Hepatocyte (in vitro differentiated cells): Measurements from ENCODE around the gene XPR1. TPM values are rescaled to one million over a fixed set of nuclear protein-coding genes. Genes with fewer than 3 reads are reported as not detected.

Source experiments
- DNase-seq: peaks from one replicate; pipeline ENCODE4 v3.0.0-alpha.2; 2016; ENCODE audit warnings: low spot score
- H2AFZ ChIP-seq: fragments of 200-600 bp; sonication (generic); 2 replicates; pipeline ENCODE4 v1.6.0; 2016; ENCODE audit warnings: antibody characterized with exemption, mild to moderate bottlenecking
- H3K27ac ChIP-seq: fragments of 200-600 bp; sonication (generic); 2 replicates; pipeline ENCODE4 v1.5.1; 2016; ENCODE audit warnings: mild to moderate bottlenecking
- H3K27me3 ChIP-seq: fragments of 200-600 bp; sonication (generic); 2 replicates; pipeline ENCODE4 v1.6.1; 2016
- H3K36me3 ChIP-seq: fragments of 200-600 bp; sonication (generic); replicated peaks from 2 replicates; pipeline ENCODE4 v1.5.1; 2016; ENCODE audit warnings: low read depth; ENCODE audit not compliant: insufficient read depth
- H3K4me1 ChIP-seq: fragments of 200-600 bp; sonication (generic); 2 replicates; pipeline ENCODE4 v1.5.1; 2016; ENCODE audit warnings: mild to moderate bottlenecking, moderate library complexity; ENCODE audit not compliant: insufficient read depth
- H3K4me2 ChIP-seq: fragments of 200-600 bp; sonication (generic); 2 replicates; pipeline ENCODE4 v1.6.0; 2016
- H3K4me3 ChIP-seq: fragments of 200-600 bp; sonication (generic); 2 replicates; pipeline ENCODE4 v1.5.1; 2016; ENCODE audit warnings: mild to moderate bottlenecking
- H3K79me2 ChIP-seq: fragments of 200-600 bp; sonication (generic); 2 replicates; pipeline ENCODE4 v1.6.0; 2017; ENCODE audit warnings: mild to moderate bottlenecking
- H3K9me2 ChIP-seq: fragments of 200-600 bp; sonication (generic); replicated peaks from 2 replicates; pipeline ENCODE4 v1.6.0; 2017; ENCODE audit warnings: mild to moderate bottlenecking; ENCODE audit not compliant: insufficient read depth
- H3K9me3 ChIP-seq: fragments of 200-600 bp; sonication (generic); 2 replicates; pipeline ENCODE4 v1.5.1; 2016; ENCODE audit warnings: low read depth, mild to moderate bottlenecking
- H4K20me1 ChIP-seq: fragments of 200-600 bp; sonication (generic); 2 replicates; pipeline ENCODE4 v1.6.0; 2016; ENCODE audit warnings: mild to moderate bottlenecking; ENCODE audit not compliant: insufficient read depth, poor library complexity, severe bottlenecking
- EZH2 ChIP-seq: fragments of 200-600 bp; sonication (generic); IDR thresholded peaks from 2 replicates; pipeline ENCODE4 v1.6.1; 2016; ENCODE audit warnings: antibody characterized with exemption, mild to moderate bottlenecking, borderline replicate concordance
- EZH2phosphoT487 ChIP-seq: fragments of 200-600 bp; sonication (generic); IDR thresholded peaks from one replicate; pipeline ENCODE4 v1.6.1; 2018; ENCODE audit warnings: antibody characterized with exemption, mild to moderate bottlenecking, low read depth, moderate library complexity; ENCODE audit not compliant: unreplicated experiment, severe bottlenecking
- WGBS: methylation state at CpG from one replicate; pipeline ENCODE4 v1.1.6; 2016; ENCODE audit warnings: low lambda C conversion rate; ENCODE audit errors: missing lambda C conversion rate; 5-methylcytosine and 5-hydroxymethylcytosine counted together
- polyA plus RNA-seq: library from polyadenylated mRNA; unstranded; fragments of >200 nt; fragmentation: Nextera tagmentation; extraction: Ambion mirVana; gene quantifications from 2 replicates; pipeline ENCODE4 v1.2.1, GENCODE V29; 2016
- total RNA-seq: library from RNA; depleted of rRNA; stranded (reverse); fragments of >200 nt; gene quantifications from 2 replicates; pipeline ENCODE4 v1.2.3, GENCODE V29; 2014
- TF ChIP-seq, protein P1 (sequence below): fragments of 200-600 bp; sonication (generic); IDR thresholded peaks from 2 replicates; pipeline ENCODE4 v1.5.1; 2016; ENCODE audit warnings: antibody characterized with exemption, mild to moderate bottlenecking; ENCODE audit not compliant: poor library complexity

The XPR1 gene
- total and polyA plus RNA-seq, 2 experiments from 2014 or later = 18.2 to 41.5 TPM

DNA sequence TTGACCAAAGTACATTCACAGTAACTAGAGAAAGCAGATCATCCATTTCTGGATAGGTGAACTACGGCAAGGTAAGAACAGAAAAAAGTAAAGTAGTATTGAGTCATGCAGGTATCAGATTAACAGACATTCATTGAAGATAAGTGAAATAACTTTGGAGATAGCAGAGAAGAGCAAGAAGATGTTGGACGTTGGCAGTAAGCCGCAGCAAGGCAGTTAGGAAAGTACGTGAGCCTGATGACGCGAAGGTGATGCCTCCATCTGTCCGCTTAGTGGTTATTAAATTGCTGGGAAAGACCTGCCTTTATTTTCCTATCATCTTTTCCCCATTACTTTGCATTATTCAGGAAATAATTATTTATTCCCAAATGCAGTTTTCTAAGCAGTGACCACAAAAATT, 256.0 kb downstream of the XPR1 start:
- H3K79me2 ChIP-seq = no peaks in the 10 kb centered on the region
- no peaks in the 10 kb centered on the region for H3K36me3 ChIP-seq
- WGBS = 90% methylated on average over 7 of the region's 7 CpGs
- H3K9me2 ChIP-seq = no peaks in the 10 kb centered on the region
- no peak for TF ChIP-seq EZH2
- no peak for TF ChIP-seq EZH2phosphoT487
- TF ChIP-seq, protein P1, sequence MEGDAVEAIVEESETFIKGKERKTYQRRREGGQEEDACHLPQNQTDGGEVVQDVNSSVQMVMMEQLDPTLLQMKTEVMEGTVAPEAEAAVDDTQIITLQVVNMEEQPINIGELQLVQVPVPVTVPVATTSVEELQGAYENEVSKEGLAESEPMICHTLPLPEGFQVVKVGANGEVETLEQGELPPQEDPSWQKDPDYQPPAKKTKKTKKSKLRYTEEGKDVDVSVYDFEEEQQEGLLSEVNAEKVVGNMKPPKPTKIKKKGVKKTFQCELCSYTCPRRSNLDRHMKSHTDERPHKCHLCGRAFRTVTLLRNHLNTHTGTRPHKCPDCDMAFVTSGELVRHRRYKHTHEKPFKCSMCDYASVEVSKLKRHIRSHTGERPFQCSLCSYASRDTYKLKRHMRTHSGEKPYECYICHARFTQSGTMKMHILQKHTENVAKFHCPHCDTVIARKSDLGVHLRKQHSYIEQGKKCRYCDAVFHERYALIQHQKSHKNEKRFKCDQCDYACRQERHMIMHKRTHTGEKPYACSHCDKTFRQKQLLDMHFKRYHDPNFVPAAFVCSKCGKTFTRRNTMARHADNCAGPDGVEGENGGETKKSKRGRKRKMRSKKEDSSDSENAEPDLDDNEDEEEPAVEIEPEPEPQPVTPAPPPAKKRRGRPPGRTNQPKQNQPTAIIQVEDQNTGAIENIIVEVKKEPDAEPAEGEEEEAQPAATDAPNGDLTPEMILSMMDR = no peak
- no peaks in the 10 kb centered on the region for H3K27me3 ChIP-seq
- H3K9me3 ChIP-seq = no peaks in the 10 kb centered on the region
- H3K27ac ChIP-seq = no peak overlapping the region
- no peak for DNase-seq
- no peak overlapping the region for H2AFZ ChIP-seq
- H4K20me1 ChIP-seq = no peaks in the 10 kb centered on the region
- H3K4me3 ChIP-seq = no peak overlapping the region
- no peaks in the 10 kb centered on the region for H3K4me1 ChIP-seq
- no peak overlapping the region for H3K4me2 ChIP-seq

DNA sequence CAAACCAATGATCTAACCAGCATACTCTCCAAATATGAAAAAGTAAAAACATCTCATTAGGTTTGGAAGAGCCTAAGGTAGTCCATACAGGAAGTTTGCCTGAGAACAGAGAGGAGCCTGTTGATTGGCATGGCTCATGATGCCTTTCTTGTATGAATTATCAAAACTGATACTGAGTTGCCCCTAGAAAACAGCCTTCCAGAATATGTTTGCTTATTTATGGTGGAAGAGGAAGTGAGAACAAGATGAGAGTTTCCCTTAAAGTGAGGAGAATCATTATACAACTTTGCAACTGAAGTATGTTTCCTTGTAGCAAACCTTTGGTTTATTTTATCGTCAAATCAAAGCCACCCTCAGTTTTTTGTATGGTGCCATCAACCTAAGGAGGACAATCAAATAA, 257.0 kb downstream of the XPR1 start:
- no peak overlapping the region for H2AFZ ChIP-seq

GRCh38 chr1:180889325-180889724, 257.5 kb downstream of the XPR1 start:
- 69% methylated on average over 2 of the region's 2 CpGs for WGBS
- TF ChIP-seq EZH2phosphoT487 = no peak
- TF ChIP-seq, protein P1 = no peak
- no peak for TF ChIP-seq EZH2
- no peaks in the 10 kb centered on the region for H3K36me3 ChIP-seq

More for the DNA sequence above, 257.0 kb downstream of the XPR1 start:
- Histone ChIP-seq H3K9me2 (no peaks in the 10 kb centered on the region), H3K79me2 (no peaks in the 10 kb centered on the region), H3K4me2 (no peak overlapping the region), H4K20me1 (no peaks in the 10 kb centered on the region), H3K4me1 (no peaks in the 10 kb centered on the region), H3K4me3 (no peak overlapping the region), H3K9me3 (no peaks in the 10 kb centered on the region), H3K36me3 (no peaks in the 10 kb centered on the region), H3K27me3 (no peaks in the 10 kb centered on the region), H3K27ac (no peak overlapping the region)
- DNase-seq = no peak
- 64% methylated on average over 1 of the region's 1 CpG for WGBS
- TF ChIP-seq, protein P1 = no peak
- TF ChIP-seq EZH2 (no peak), EZH2phosphoT487 (no peak)

GRCh38 chr1:180892272-180892671, 260.4 kb downstream of the XPR1 start:
- Histone ChIP-seq H3K79me2 (no peaks in the 10 kb centered on the region), H3K4me2 (no peak overlapping the region), H3K4me3 (no peak overlapping the region), H4K20me1 (no peaks in the 10 kb centered on the region), H3K9me2 (no peaks in the 10 kb centered on the region), H3K27me3 (no peaks in the 10 kb centered on the region), H3K4me1 (no peaks in the 10 kb centered on the region), H3K9me3 (no peaks in the 10 kb centered on the region), H2AFZ (no peak overlapping the region), H3K36me3 (no peaks in the 10 kb centered on the region), H3K27ac (no peak overlapping the region)
- WGBS = 91% methylated on average over 5 of the region's 5 CpGs
- TF ChIP-seq EZH2phosphoT487 (no peak), EZH2 (no peak)
- TF ChIP-seq, protein P1 = no peak
- DNase-seq = no peak

More at GRCh38 chr1:180889325-180889724, 257.5 kb downstream of the XPR1 start:
- H3K4me2 ChIP-seq = no peak overlapping the region
- no peak overlapping the region for H2AFZ ChIP-seq
- no peak overlapping the region for H3K27ac ChIP-seq
- H4K20me1 ChIP-seq = no peaks in the 10 kb centered on the region
- H3K79me2 ChIP-seq = no peaks in the 10 kb centered on the region
- H3K4me1 ChIP-seq = no peaks in the 10 kb centered on the region
- DNase-seq = no peak
- H3K9me2 ChIP-seq = no peaks in the 10 kb centered on the region
- no peaks in the 10 kb centered on the region for H3K27me3 ChIP-seq
- no peaks in the 10 kb centered on the region for H3K9me3 ChIP-seq
- no peak overlapping the region for H3K4me3 ChIP-seq
